OCI-LY3 (cell line): ENCODE results near the gene PELI3.
"Not testable (repeated sequence)": the region's sequence is repeated elsewhere in the genome, so short reads cannot be mapped to it uniquely, and the experiment has no call there.

ENCODE experiments used
- H2AFZ ChIP-seq: fragments of 200-600, 300-600 bp; shearing (Covaris generic); 2 replicates; pipeline ENCODE4 v1.6.0; 2014; ENCODE audit warnings: antibody characterized with exemption, low read depth, low read length
- H3K27ac ChIP-seq: fragments of 200-600, 300-600 bp; sonication (generic); 2 replicates; pipeline ENCODE4 v1.5.1; 2014; ENCODE audit warnings: mild to moderate bottlenecking, low read length, moderate library complexity, mixed read lengths
- H3K27me3 ChIP-seq: fragments of 200-600, 300-600 bp; sonication (generic); 2 replicates; pipeline ENCODE4 v1.6.1; 2014; ENCODE audit warnings: low read depth, low read length, mixed read lengths
- H3K36me3 ChIP-seq: fragments of 200-600, 300-600 bp; sonication (generic); replicated peaks from 2 replicates; pipeline ENCODE3; 2014; ENCODE audit warnings: low read depth, low read length, mixed read lengths
- H3K4me1 ChIP-seq: fragments of 300-600, 200-600 bp; sonication (generic); 2 replicates; pipeline ENCODE4 v1.6.1; 2014; ENCODE audit warnings: low read length, mixed read lengths
- H3K4me2 ChIP-seq: fragments of 200-600, 300-600 bp; sonication (generic); 2 replicates; pipeline ENCODE4 v1.6.1; 2014; ENCODE audit warnings: low read length, mixed read lengths
- H3K4me3 ChIP-seq: fragments of 300-600, 200-600 bp; sonication (generic); 2 replicates; pipeline ENCODE4 v1.5.1; 2014; ENCODE audit warnings: antibody characterized with exemption, mild to moderate bottlenecking, low read length, moderate library complexity
- H3K79me2 ChIP-seq: fragments of 300-600, 200-600 bp; shearing (Covaris generic); 2 replicates; pipeline ENCODE4 v1.6.1; 2014; ENCODE audit warnings: mild to moderate bottlenecking, low read length, mixed read lengths
- H3K9ac ChIP-seq: fragments of 300-600, 200-600 bp; shearing (Covaris generic); 2 replicates; pipeline ENCODE4 v1.6.0; 2014; ENCODE audit warnings: mild to moderate bottlenecking, low read length, moderate library complexity
- H3K9me3 ChIP-seq: fragments of 200-600, 300-600 bp; shearing (Covaris generic); 2 replicates; pipeline ENCODE4 v1.6.1; 2014; ENCODE audit warnings: low read length, mixed read lengths; ENCODE audit not compliant: insufficient read depth
- H4K20me1 ChIP-seq: fragments of 200-600, 300-600 bp; sonication (generic); 2 replicates; pipeline ENCODE4 v1.6.1; 2016; ENCODE audit warnings: low read length, mixed read lengths; ENCODE audit not compliant: insufficient read depth
- EZH2phosphoT487 ChIP-seq: fragments of 200-600 bp; shearing (Covaris generic); IDR thresholded peaks from 2 replicates; pipeline ENCODE4 v1.6.1; 2018; ENCODE audit warnings: antibody characterized with exemption, mixed run types, low read depth
- TF ChIP-seq, protein P1 (sequence below): fragments of 200-600, 300-600 bp; sonication (generic); IDR thresholded peaks from 2 replicates; pipeline ENCODE4 v1.5.1; 2014; ENCODE audit warnings: antibody characterized with exemption, low read length, low read depth

PELI3 gene

DNA sequence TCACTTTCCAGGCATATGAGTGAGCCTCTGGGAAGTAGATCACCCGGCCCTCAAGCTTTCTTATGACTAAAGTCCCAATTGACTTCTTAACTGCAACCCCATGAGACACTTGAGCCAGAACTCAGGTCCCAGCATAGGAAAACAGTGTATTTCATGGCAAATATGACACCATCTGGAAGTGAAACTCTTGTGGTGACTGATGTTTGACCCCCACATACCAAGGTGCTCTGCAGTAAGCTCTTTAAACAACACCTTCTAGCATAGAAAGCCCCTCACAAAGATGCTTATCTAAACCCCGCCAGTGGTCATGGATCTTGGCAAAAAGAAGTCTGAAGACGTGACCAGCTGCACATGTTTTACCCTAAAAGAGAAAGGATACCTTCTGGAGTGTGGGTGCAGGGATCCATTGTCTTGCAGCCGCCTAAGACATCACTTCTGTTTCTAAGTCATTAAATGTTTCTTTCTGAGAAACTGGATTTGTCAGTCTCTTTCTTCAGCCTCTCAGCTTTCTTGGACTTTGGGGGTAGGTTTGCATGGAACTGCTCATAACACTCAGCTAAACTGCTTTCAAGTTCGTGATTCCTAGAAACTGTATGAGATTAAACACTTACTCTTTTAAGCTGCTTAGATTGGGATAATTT lies 7.4 kb upstream of the PELI3 start:
- Histone ChIP-seq H3K27ac (peak overlapping the region; percentile 44), H3K9ac (no peak overlapping the region), H3K9me3 (no peaks in the 10 kb centered on the region), H4K20me1 (no peaks in the 10 kb centered on the region), H3K4me1 (peaks cover 32% of the 10 kb centered on the region), H3K36me3 (no peaks in the 10 kb centered on the region), H2AFZ (no peak overlapping the region), H3K4me3 (peak overlapping the region; percentile 34), H3K27me3 (peaks cover 16% of the 10 kb centered on the region), H3K79me2 (no peaks in the 10 kb centered on the region), H3K4me2 (peak overlapping the region; percentile 72)
- TF ChIP-seq, protein P1, sequence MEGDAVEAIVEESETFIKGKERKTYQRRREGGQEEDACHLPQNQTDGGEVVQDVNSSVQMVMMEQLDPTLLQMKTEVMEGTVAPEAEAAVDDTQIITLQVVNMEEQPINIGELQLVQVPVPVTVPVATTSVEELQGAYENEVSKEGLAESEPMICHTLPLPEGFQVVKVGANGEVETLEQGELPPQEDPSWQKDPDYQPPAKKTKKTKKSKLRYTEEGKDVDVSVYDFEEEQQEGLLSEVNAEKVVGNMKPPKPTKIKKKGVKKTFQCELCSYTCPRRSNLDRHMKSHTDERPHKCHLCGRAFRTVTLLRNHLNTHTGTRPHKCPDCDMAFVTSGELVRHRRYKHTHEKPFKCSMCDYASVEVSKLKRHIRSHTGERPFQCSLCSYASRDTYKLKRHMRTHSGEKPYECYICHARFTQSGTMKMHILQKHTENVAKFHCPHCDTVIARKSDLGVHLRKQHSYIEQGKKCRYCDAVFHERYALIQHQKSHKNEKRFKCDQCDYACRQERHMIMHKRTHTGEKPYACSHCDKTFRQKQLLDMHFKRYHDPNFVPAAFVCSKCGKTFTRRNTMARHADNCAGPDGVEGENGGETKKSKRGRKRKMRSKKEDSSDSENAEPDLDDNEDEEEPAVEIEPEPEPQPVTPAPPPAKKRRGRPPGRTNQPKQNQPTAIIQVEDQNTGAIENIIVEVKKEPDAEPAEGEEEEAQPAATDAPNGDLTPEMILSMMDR: no peak
- no peak for TF ChIP-seq EZH2phosphoT487

DNA sequence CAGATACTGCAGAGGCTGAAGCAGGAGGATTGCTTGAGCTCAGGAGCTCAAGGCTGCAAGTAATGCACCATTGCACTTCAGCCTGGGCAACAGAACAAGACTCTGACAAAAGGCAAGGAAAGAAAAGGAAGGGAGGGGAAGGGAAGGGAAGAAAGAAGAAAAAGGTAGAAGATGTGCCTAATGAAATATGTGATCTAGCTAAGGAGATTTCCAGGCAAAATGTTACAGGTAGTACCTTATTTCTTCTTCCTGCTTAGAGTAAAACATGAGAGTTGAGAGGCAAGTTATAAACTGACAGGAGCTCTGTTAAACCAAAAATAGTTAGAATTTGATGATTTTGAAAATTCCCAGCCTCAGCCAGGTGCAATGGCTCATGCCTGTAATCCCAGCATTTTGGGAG lies 4.7 kb upstream of the PELI3 start:
- H3K4me3 ChIP-seq: no peak overlapping the region
- H3K36me3 ChIP-seq: no peaks in the 10 kb centered on the region
- H3K27ac ChIP-seq: no peak overlapping the region
- H3K4me1 ChIP-seq: peaks cover 42% of the 10 kb centered on the region
- no peak for TF ChIP-seq EZH2phosphoT487
- TF ChIP-seq, protein P1: no peak
- H4K20me1 ChIP-seq: no peaks in the 10 kb centered on the region
- no peaks in the 10 kb centered on the region for H3K27me3 ChIP-seq
- no peaks in the 10 kb centered on the region for H3K79me2 ChIP-seq
- H3K9ac ChIP-seq: no peak overlapping the region
- no peaks in the 10 kb centered on the region for H3K9me3 ChIP-seq
- H2AFZ ChIP-seq: no peak overlapping the region
- H3K4me2 ChIP-seq: no peak overlapping the region

DNA sequence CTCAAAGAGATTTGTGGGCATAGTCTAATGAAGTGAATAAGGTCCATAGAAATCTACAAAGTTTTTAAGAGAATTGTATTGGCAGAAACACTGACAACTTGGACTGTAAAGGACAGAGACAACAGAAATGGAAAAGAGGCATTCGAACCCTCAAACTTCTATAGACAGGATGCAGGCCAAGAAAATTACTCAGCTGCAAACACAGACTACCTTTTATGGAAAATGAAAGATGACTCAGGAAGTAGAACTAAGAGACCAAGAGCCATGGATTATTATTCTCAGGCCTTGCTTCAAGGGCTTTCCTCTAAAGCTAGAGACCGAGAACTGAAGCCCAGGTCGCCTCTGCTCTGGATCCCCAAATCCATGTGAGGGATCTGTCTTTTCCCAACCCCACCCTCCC lies 3.8 kb upstream of the PELI3 start:
- no peaks in the 10 kb centered on the region for H4K20me1 ChIP-seq
- no peak overlapping the region for H3K9ac ChIP-seq
- H3K79me2 ChIP-seq: no peaks in the 10 kb centered on the region
- H3K27ac ChIP-seq: no peak overlapping the region
- H3K4me2 ChIP-seq: no peak overlapping the region
- H3K27me3 ChIP-seq: no peaks in the 10 kb centered on the region
- no peak overlapping the region for H3K4me3 ChIP-seq
- no peaks in the 10 kb centered on the region for H3K9me3 ChIP-seq
- TF ChIP-seq, protein P1: no peak
- TF ChIP-seq EZH2phosphoT487: no peak
- H3K36me3 ChIP-seq: no peaks in the 10 kb centered on the region
- H3K4me1 ChIP-seq: peaks cover 39% of the 10 kb centered on the region
- no peak overlapping the region for H2AFZ ChIP-seq

DNA sequence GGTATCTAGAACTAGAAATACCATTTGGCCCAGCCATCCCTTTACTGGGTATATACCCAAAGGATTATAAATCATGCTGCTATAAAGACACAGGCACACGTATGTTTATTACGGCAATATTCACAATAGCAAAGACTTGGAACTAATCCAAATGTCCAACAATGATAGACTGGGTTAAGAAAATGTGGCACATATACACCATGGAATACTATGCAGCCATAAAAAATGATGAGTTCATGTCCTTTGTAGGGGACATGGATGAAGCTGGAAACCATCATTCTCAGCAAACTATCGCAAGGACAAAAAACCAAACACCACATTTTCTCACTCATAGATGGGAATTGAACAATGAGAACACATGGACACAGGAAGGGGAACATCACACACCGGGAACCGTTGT lies 2.6 kb upstream of the PELI3 start:
- H3K27ac ChIP-seq, H3K4me3 ChIP-seq, H2AFZ ChIP-seq, H3K79me2 ChIP-seq, H4K20me1 ChIP-seq, H3K9ac ChIP-seq, H3K36me3 ChIP-seq, H3K27me3 ChIP-seq, H3K9me3 ChIP-seq, H3K4me2 ChIP-seq: not testable (repeated sequence)
- H3K4me1 ChIP-seq: peaks cover 28% of the 10 kb centered on the region
